ENCODE measurements around the gene THUMPD3.

- TF ChIP-seq SP1 (IDR thresholded peaks at IDR 0.05) (no peak), ZNF384 (IDR thresholded peaks at IDR 0.05) (no peak), LEF1 (IDR thresholded peaks at IDR 0.05; ENCODE audit: borderline replicate concordance) (no peak), BHLHE40 (IDR thresholded peaks at IDR 0.05; ENCODE audit: borderline replicate concordance) (no peak), FOXM1 (IDR thresholded peaks at IDR 0.05; ENCODE audit: borderline replicate concordance) (no peak)
Measured at GRCh38 chr3:9404680-9405079, 41.8 kb downstream of the THUMPD3 start.
